GM12878 (cell line): ENCODE data around the gene VCAM1. TPM values are rescaled to one million over a fixed set of nuclear protein-coding genes. Genes with fewer than 3 reads are reported as not detected.

Source experiments
- ATAC-seq: fragments of 200-7000 bp; cut with Tn5 transposase; 3 replicates; pipeline ENCODE4 v1.9.1; 2020; ENCODE audit warnings: mild to moderate bottlenecking, moderate library complexity
- BruUV-seq: library from RNA; stranded (reverse); fragments of 400-500 nt; replicated peaks from 2 replicates; lab custom pipeline; 2021; lab: Mats Ljungman, UMichigan
- CTCF ChIA-PET: fragments of 300-600 bp; sonication (Branson Sonifier 250); formaldehyde crosslinking; extraction: SDS; loops from one replicate; lab custom pipeline; 2021; ENCODE audit warnings: inconsistent platforms; lab: Yijun Ruan, JAX
- POLR2A ChIA-PET: fragments of 350-600 bp; formaldehyde crosslinking; extraction: SDS; loops from one replicate; lab custom pipeline; 2021; ENCODE audit warnings: inconsistent platforms; lab: Charles Lee
- RAD21 ChIA-PET: fragments of 300-600 bp; sonication (Branson Sonifier 250); formaldehyde crosslinking; loops from one replicate; lab custom pipeline; 2023; ENCODE audit warnings: antibody characterized with exemption; ENCODE audit not compliant: unreplicated experiment; lab: Charles Lee
- SMC1A ChIA-PET: fragments of 300-600 bp; sonication (Branson Sonifier 250); formaldehyde crosslinking; loops from one replicate; lab custom pipeline; 2023; ENCODE audit not compliant: unreplicated experiment, uncharacterized antibody; lab: Charles Lee
- DNase-seq: peaks from one replicate; pipeline ENCODE4 v3.0.0-alpha.2; 2011; ENCODE audit warnings: low read depth, low spot score
- FAIRE-seq: peaks from 3 replicates; lab custom pipeline; 2011; peaks lifted over from hg19 to GRCh38; lab: Jason Lieb, UNC
- H2AFZ ChIP-seq: 2 replicates; pipeline ENCODE4 v1.6.0; 2011; ENCODE audit warnings: low read depth, low read length, control low read depth; ENCODE audit not compliant: control insufficient read depth
- H3K27ac ChIP-seq: 2 replicates; pipeline ENCODE4 v1.5.1; 2011; ENCODE audit warnings: control low read depth; ENCODE audit not compliant: control insufficient read depth, insufficient read depth
- H3K27me3 ChIP-seq, 2 experiments: replicated peaks in 1 of 2; 2 replicates each; pipeline versions ENCODE4 v1.6.0 to v1.6.1; 2011; ENCODE audit warnings: low read length in 1 of 2; ENCODE audit not compliant: control insufficient read depth in 2 of 2, insufficient read depth in 2 of 2
- H3K36me3 ChIP-seq, 2 experiments: 2 replicates each; pipeline ENCODE4 v1.5.1; 2011; ENCODE audit warnings: low read length in 1 of 2; ENCODE audit not compliant: control insufficient read depth in 2 of 2, insufficient read depth in 2 of 2
- H3K4me1 ChIP-seq: 2 replicates; pipeline ENCODE4 v1.6.1; 2011; ENCODE audit warnings: mild to moderate bottlenecking, low read length, moderate library complexity, mixed read lengths; ENCODE audit not compliant: control insufficient read depth, insufficient read depth
- H3K4me2 ChIP-seq: 2 replicates; pipeline ENCODE4 v1.6.0; 2011; ENCODE audit warnings: control low read depth; ENCODE audit not compliant: control insufficient read depth, insufficient read depth
- H3K4me3 ChIP-seq: fragments of 200-600 bp; sonication (generic); 2 replicates; pipeline ENCODE4 v1.5.1; 2016
- H3K79me2 ChIP-seq: 2 replicates; pipeline ENCODE4 v1.6.0; 2011; ENCODE audit warnings: low read length; ENCODE audit not compliant: control insufficient read depth, insufficient read depth
- H3K9ac ChIP-seq: 2 replicates; pipeline ENCODE4 v1.8.0; 2011; ENCODE audit warnings: low read length, control low read depth, mixed read lengths; ENCODE audit not compliant: control insufficient read depth, insufficient read depth
- H3K9me3 ChIP-seq: replicated peaks from 3 replicates; pipeline ENCODE4 v1.5.1; 2011; ENCODE audit warnings: mild to moderate bottlenecking, low read length; ENCODE audit not compliant: control insufficient read depth, insufficient read depth
- H4K20me1 ChIP-seq: 2 replicates; pipeline ENCODE4 v1.6.0; 2011; ENCODE audit not compliant: control insufficient read depth, insufficient read depth
- CHD4 ChIP-seq: fragments of 200-600 bp; sonication (generic); IDR thresholded peaks from 2 replicates; pipeline ENCODE4 v1.6.1; 2016; ENCODE audit warnings: mild to moderate bottlenecking
- MTA3 ChIP-seq: IDR thresholded peaks from 2 replicates; pipeline ENCODE4 v1.6.1; 2012; ENCODE audit warnings: low read length, inconsistent platforms, borderline replicate concordance
- NFXL1 ChIP-seq: fragments of 450-650 bp; IDR thresholded peaks from 2 replicates; pipeline ENCODE4 v1.6.1; 2017; ENCODE audit warnings: antibody characterized with exemption, mild to moderate bottlenecking, borderline replicate concordance
- NR2C2 ChIP-seq: IDR thresholded peaks from 2 replicates; pipeline ENCODE4 v1.6.1; 2011; ENCODE audit warnings: borderline replicate concordance, low read depth; ENCODE audit not compliant: control insufficient read depth, insufficient read length
- RCOR1 ChIP-seq: conservative IDR thresholded peaks from 2 replicates; pipeline ENCODE4 v1.6.1; 2012; ENCODE audit warnings: low read depth, low read length, improper control_type of control experiment
- SMAD5 ChIP-seq: IDR thresholded peaks from 2 replicates; pipeline ENCODE4 v1.6.1; 2016; ENCODE audit warnings: antibody characterized with exemption, low read depth
- TCF7 ChIP-seq: IDR thresholded peaks from 2 replicates; pipeline ENCODE4 v1.6.1; 2014; ENCODE audit warnings: antibody characterized with exemption, borderline replicate concordance
- WGBS: methylation state at CpG from one replicate; pipeline ENCODE4 v1.1.6; 2016; ENCODE audit warnings: low lambda C conversion rate; ENCODE audit not compliant: insufficient replicate concordance, insufficient coverage; ENCODE audit errors: missing lambda C conversion rate; 5-methylcytosine and 5-hydroxymethylcytosine counted together
- in situ Hi-C: fragments of 300-500 bp; cut with MboI; formaldehyde crosslinking; loops from 9 replicates; pipeline ENCODE4 v1.14.3; 2018; ENCODE audit warnings: mixed read lengths
- intact Hi-C: fragments of 100-400 bp; cut with micrococcal nuclease; formaldehyde crosslinking; loops from one replicate; pipeline ENCODE4 v1.14.2; 2022; ENCODE audit not compliant: unreplicated experiment
- polyA plus RNA-seq, 11 experiments: library from polyadenylated mRNA; depleted of rRNA in 4 of 11; unstranded in 6 of 11; stranded (reverse) in 5 of 11; fragments of >200 nt; fragmentation: Nextera tagmentation in 4 of 11; fragmentation: Illumina TruSeq in 1 of 11; extraction: Ambion mirVana in 4 of 11; extraction: Trizol in 1 of 11; gene quantifications; 1 replicate in 1 of 11; 2 replicates in 10 of 11; pipeline versions ENCODE4 v1.2.1 to v1.2.3, GENCODE V29; 2011 to 2016; ENCODE audit warnings: inconsistent platforms in 2 of 11, missing spikeins in 2 of 11, low read depth in 1 of 11
- total RNA-seq, 4 experiments: library from RNA; depleted of rRNA in 3 of 4; stranded (reverse); fragments of >200 nt in 3 of 4; fragmentation: Illumina TruSeq in 1 of 4; extraction: Trizol in 1 of 4; gene quantifications; 2 replicates each; pipeline versions ENCODE4 v1.2.1 to v1.2.3, GENCODE V29; 2013 to 2021
- TF ChIP-seq, protein P1 (sequence below): IDR thresholded peaks from 2 replicates; pipeline ENCODE4 v1.6.1; 2012; ENCODE audit warnings: low read length, inconsistent platforms
- TF ChIP-seq, protein P2 (sequence below): fragments of 450-650 bp; conservative IDR thresholded peaks from 2 replicates; pipeline ENCODE4 v1.6.1; 2017; ENCODE audit warnings: mild to moderate bottlenecking, moderate library complexity
- TF ChIP-seq, protein P3 (sequence below): fragments of 450-650 bp; IDR thresholded peaks from 2 replicates; pipeline ENCODE4 v1.6.1; 2017; ENCODE audit warnings: mild to moderate bottlenecking, low read depth, inconsistent platforms; ENCODE audit not compliant: poor library complexity, severe bottlenecking
- TF ChIP-seq, protein P4 (sequence below), 3 experiments: IDR thresholded peaks in 2 of 3; conservative IDR thresholded peaks in 1 of 3; 2 replicates each; pipeline ENCODE4 v1.5.1; 2011; ENCODE audit warnings: low read depth in 3 of 3, low read length in 3 of 3, mild to moderate bottlenecking in 3 of 3, control low read depth in 2 of 3, moderate library complexity in 2 of 3, inconsistent platforms in 1 of 3, mixed read lengths in 1 of 3; ENCODE audit not compliant: control insufficient read depth in 2 of 3, insufficient read depth in 1 of 3; ENCODE audit errors: extremely low read depth in 1 of 3

The VCAM1 gene
- total and polyA plus RNA-seq, 10 of the 15 experiments (the other 5 are each of a cell fraction or from before 2014, with no cell fraction given), result 5.0 to 13.6 (median 7.4) TPM

DNA sequence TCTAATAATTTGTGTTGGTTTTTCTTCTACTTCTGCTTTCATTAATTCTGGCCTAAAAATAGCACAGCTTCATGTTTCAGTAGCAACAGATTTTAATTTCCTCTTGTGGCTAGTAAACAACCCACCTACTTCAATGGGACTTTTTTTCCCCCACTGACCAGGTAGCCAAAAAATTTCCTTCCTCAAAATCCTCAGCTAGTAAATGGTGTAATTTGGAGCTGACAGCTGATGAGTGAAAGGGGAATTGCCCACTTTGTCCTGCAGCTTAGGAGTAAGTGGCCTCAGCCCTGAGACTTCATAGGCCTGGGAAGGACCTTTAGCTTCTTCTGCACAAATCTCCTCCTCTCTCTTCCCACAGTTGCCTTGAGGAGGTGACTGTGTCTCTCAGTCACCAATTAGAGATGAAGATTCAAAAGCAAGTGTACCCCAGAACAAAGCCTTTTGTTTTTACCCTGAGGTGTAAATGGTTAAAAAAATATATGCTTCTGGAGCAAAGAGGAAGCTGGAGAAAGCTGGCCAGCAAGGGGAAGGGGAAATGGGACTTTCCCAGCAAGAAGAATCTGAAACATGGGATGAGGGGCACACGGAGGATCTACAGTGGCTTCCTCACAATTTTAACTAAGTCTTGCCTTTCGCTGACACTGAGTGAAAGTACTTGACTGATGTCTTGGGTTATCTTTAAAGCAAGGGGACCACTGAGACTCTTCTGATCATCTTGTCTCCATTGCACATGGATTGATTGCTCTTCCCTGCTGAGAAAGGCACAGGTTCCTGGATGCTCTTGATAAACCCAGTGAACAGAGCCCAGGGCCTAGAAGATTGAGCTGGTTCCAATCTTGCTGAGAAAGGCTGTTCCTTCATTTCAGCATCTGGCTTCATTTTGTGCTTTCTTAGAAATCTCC lies 35.8 kb upstream of the VCAM1 start:
- ATAC-seq (peak; percentile 67), FAIRE-seq (no peak), DNase-seq (peak; percentile 16)
- Histone ChIP-seq H3K9me3 (no peaks in the 10 kb centered on the region), H3K4me3 (no peak overlapping the region), H2AFZ (peak overlapping the region; percentile 55), H3K4me1 (peaks cover 9% of the 10 kb centered on the region; the same call in 1 of the 2 replicates), H3K36me3 (no peaks in the 10 kb centered on the region), H3K27me3 (no peaks in the 10 kb centered on the region), H3K27ac (no peak overlapping the region), H3K79me2 (no peaks in the 10 kb centered on the region), H3K4me2 (0 out of 2 replicates have a peak overlapping the region, but pooled peaks have one; percentile 15), H4K20me1 (no peaks in the 10 kb centered on the region), H3K9ac (no peak overlapping the region)
- in situ Hi-C loops (no loop called here), intact Hi-C loops (no loop called here)
- no TSS peak for BruUV-seq
- ChIA-PET CTCF (interaction anchor here (0.6 to 0.9 kb wide), 3 partner anchors 20 to 136 kb away, joined by 3 read pairs; no protein-coding TSS in a partner anchor), SMC1A (interaction anchor here (0.7 to 1.6 kb wide), 5 partner anchors 23 to 44 kb away, joined by 3 to 7 read pairs (median 3); partner anchors contain the start of gene VCAM1), POLR2A (no interaction called here), RAD21 (interaction anchor here (0.8 to 1.5 kb wide), 3 partner anchors 36 to 231 kb away, joined by 3 to 4 read pairs (median 4); partner anchors contain the start of gene VCAM1)
- WGBS, result 25% methylated on average over 2 of the region's 2 CpGs
- TF ChIP-seq TCF7 (no peak), CHD4 (no peak), MTA3 (no peak), NR2C2 (no peak), NFXL1 (no peak), SMAD5 (no peak), RCOR1 (no peak)
- TF ChIP-seq, protein P1, sequence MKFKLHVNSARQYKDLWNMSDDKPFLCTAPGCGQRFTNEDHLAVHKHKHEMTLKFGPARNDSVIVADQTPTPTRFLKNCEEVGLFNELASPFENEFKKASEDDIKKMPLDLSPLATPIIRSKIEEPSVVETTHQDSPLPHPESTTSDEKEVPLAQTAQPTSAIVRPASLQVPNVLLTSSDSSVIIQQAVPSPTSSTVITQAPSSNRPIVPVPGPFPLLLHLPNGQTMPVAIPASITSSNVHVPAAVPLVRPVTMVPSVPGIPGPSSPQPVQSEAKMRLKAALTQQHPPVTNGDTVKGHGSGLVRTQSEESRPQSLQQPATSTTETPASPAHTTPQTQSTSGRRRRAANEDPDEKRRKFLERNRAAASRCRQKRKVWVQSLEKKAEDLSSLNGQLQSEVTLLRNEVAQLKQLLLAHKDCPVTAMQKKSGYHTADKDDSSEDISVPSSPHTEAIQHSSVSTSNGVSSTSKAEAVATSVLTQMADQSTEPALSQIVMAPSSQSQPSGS, result no peak
- TF ChIP-seq, protein P2, sequence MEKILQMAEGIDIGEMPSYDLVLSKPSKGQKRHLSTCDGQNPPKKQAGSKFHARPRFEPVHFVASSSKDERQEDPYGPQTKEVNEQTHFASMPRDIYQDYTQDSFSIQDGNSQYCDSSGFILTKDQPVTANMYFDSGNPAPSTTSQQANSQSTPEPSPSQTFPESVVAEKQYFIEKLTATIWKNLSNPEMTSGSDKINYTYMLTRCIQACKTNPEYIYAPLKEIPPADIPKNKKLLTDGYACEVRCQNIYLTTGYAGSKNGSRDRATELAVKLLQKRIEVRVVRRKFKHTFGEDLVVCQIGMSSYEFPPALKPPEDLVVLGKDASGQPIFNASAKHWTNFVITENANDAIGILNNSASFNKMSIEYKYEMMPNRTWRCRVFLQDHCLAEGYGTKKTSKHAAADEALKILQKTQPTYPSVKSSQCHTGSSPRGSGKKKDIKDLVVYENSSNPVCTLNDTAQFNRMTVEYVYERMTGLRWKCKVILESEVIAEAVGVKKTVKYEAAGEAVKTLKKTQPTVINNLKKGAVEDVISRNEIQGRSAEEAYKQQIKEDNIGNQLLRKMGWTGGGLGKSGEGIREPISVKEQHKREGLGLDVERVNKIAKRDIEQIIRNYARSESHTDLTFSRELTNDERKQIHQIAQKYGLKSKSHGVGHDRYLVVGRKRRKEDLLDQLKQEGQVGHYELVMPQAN, result no peak
- TF ChIP-seq, protein P3, sequence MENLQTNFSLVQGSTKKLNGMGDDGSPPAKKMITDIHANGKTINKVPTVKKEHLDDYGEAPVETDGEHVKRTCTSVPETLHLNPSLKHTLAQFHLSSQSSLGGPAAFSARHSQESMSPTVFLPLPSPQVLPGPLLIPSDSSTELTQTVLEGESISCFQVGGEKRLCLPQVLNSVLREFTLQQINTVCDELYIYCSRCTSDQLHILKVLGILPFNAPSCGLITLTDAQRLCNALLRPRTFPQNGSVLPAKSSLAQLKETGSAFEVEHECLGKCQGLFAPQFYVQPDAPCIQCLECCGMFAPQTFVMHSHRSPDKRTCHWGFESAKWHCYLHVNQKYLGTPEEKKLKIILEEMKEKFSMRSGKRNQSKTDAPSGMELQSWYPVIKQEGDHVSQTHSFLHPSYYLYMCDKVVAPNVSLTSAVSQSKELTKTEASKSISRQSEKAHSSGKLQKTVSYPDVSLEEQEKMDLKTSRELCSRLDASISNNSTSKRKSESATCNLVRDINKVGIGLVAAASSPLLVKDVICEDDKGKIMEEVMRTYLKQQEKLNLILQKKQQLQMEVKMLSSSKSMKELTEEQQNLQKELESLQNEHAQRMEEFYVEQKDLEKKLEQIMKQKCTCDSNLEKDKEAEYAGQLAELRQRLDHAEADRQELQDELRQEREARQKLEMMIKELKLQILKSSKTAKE, result no peak
- TF ChIP-seq, protein P4, sequence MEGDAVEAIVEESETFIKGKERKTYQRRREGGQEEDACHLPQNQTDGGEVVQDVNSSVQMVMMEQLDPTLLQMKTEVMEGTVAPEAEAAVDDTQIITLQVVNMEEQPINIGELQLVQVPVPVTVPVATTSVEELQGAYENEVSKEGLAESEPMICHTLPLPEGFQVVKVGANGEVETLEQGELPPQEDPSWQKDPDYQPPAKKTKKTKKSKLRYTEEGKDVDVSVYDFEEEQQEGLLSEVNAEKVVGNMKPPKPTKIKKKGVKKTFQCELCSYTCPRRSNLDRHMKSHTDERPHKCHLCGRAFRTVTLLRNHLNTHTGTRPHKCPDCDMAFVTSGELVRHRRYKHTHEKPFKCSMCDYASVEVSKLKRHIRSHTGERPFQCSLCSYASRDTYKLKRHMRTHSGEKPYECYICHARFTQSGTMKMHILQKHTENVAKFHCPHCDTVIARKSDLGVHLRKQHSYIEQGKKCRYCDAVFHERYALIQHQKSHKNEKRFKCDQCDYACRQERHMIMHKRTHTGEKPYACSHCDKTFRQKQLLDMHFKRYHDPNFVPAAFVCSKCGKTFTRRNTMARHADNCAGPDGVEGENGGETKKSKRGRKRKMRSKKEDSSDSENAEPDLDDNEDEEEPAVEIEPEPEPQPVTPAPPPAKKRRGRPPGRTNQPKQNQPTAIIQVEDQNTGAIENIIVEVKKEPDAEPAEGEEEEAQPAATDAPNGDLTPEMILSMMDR (IDR thresholded peaks at IDR 0.05 in 2 of 3, conservative IDR thresholded peaks at IDR 0.05 in 1 of 3; ENCODE audit: control insufficient read depth in 2 of 3, extremely low read depth in 1 of 3, insufficient read depth in 1 of 3, low read depth in 3 of 3, low read length in 3 of 3), result no peak
